ENCODE data around the gene SLC38A3.

Gene SLC38A3

GRCh38 chr3:50270422-50271224 is 65.6 kb downstream of the SLC38A3 start:
- DNase-seq: no peak
